IMR-90 (cell line): ENCODE results near the gene LGALS9. TPM values are rescaled to one million over a fixed set of nuclear protein-coding genes. Genes with fewer than 3 reads are reported as not detected.

Experiments used
- ATAC-seq: fragments of 200-7000 bp; cut with Tn5 transposase; 2 replicates; pipeline ENCODE4 v1.9.1; 2020; ENCODE audit warnings: low read depth, mild to moderate bottlenecking, moderate library complexity
- BruUV-seq: library from RNA; stranded (reverse); fragments of 400-500 nt; replicated peaks from 2 replicates; lab custom pipeline; 2021; lab: Mats Ljungman, UMichigan
- CTCF ChIA-PET: fragments of 300-600 bp; formaldehyde crosslinking; extraction: SDS; loops from one replicate; lab custom pipeline; 2021; ENCODE audit warnings: antibody characterized with exemption; lab: Yijun Ruan, JAX
- POLR2A ChIA-PET: fragments of 300-600 bp; sonication (Branson Sonifier 250); formaldehyde crosslinking; loops from one replicate; lab custom pipeline; 2022; ENCODE audit warnings: antibody characterized with exemption; ENCODE audit not compliant: unreplicated experiment; lab: Charles Lee
- DNase-seq: peaks from one replicate; pipeline ENCODE4 v3.0.0; 2013
- H2AFZ ChIP-seq: replicated peaks from 2 replicates; pipeline ENCODE3; 2013; ENCODE audit warnings: low read length, mild to moderate bottlenecking; ENCODE audit not compliant: poor library complexity
- H2AK5ac ChIP-seq: 2 replicates; pipeline ENCODE4 v1.6.1; 2013; ENCODE audit warnings: low read depth, low read length, inconsistent platforms
- H2AK9ac ChIP-seq: replicated peaks from 2 replicates; pipeline ENCODE3; 2013; ENCODE audit warnings: mild to moderate bottlenecking, low read depth, low read length, moderate library complexity; ENCODE audit not compliant: poor library complexity
- H2BK120ac ChIP-seq: 2 replicates; pipeline ENCODE4 v1.6.1; 2013; ENCODE audit warnings: low read depth, low read length, inconsistent platforms
- H2BK15ac ChIP-seq: 3 replicates; pipeline ENCODE4 v1.6.1; 2013; ENCODE audit warnings: low read depth, low read length, inconsistent platforms
- H2BK20ac ChIP-seq: 2 replicates; pipeline ENCODE4 v1.6.1; 2013; ENCODE audit warnings: low read depth, mild to moderate bottlenecking, inconsistent platforms, low read length, moderate library complexity
- H2BK5ac ChIP-seq: 2 replicates; pipeline ENCODE4 v1.6.1; 2013; ENCODE audit warnings: mild to moderate bottlenecking, low read depth, low read length, inconsistent platforms; ENCODE audit not compliant: poor library complexity, severe bottlenecking
- H3K14ac ChIP-seq: replicated peaks from 2 replicates; pipeline ENCODE4 v1.6.1; 2013; ENCODE audit warnings: low read depth, low read length, inconsistent platforms
- H3K18ac ChIP-seq: 2 replicates; pipeline ENCODE4 v1.6.1; 2013; ENCODE audit warnings: low read depth, low read length, control low read depth
- H3K23ac ChIP-seq: 2 replicates; pipeline ENCODE4 v1.6.1; 2013; ENCODE audit warnings: low read depth, low read length, inconsistent platforms
- H3K27ac ChIP-seq: 2 replicates; pipeline ENCODE4 v1.5.1; 2013; ENCODE audit warnings: mild to moderate bottlenecking, control low read depth, low read length; ENCODE audit not compliant: insufficient read depth
- H3K27me3 ChIP-seq: 2 replicates; pipeline ENCODE4 v1.6.1; 2013; ENCODE audit warnings: low read length; ENCODE audit not compliant: control insufficient read depth, insufficient read depth
- H3K36me3 ChIP-seq: 2 replicates; pipeline ENCODE4 v1.6.1; 2013; ENCODE audit warnings: low read length, mixed read lengths; ENCODE audit not compliant: control insufficient read depth, insufficient read depth
- H3K4ac ChIP-seq: 2 replicates; pipeline ENCODE4 v1.6.1; 2013; ENCODE audit warnings: low read depth, low read length, inconsistent platforms
- H3K4me1 ChIP-seq: 2 replicates; pipeline ENCODE4 v1.6.1; 2013; ENCODE audit warnings: low read length, mixed read lengths; ENCODE audit not compliant: control insufficient read depth, insufficient read depth
- H3K4me2 ChIP-seq: 2 replicates; pipeline ENCODE4 v1.6.1; 2013; ENCODE audit warnings: low read depth, mild to moderate bottlenecking, control low read depth, low read length, moderate library complexity
- H3K4me3 ChIP-seq: 2 replicates; pipeline ENCODE4 v1.5.1; 2013; ENCODE audit warnings: low read depth, mild to moderate bottlenecking, control low read depth, low read length, moderate library complexity; ENCODE audit not compliant: insufficient read depth
- H3K56ac ChIP-seq: 2 replicates; pipeline ENCODE4 v1.6.1; 2013; ENCODE audit warnings: low read length, inconsistent platforms; ENCODE audit not compliant: insufficient read depth; ENCODE audit errors: extremely low read depth
- H3K79me1 ChIP-seq, 2 experiments: 2 replicates each; pipeline ENCODE4 v1.6.1; 2013; ENCODE audit warnings: low read length in 2 of 2, inconsistent platforms in 1 of 2, low read depth in 1 of 2
- H3K9ac ChIP-seq: 2 replicates; pipeline ENCODE4 v1.6.1; 2013; ENCODE audit warnings: low read depth, low read length, control low read depth
- H3K9me1 ChIP-seq: 2 replicates; pipeline ENCODE4 v1.6.1; 2013; ENCODE audit warnings: low read length, inconsistent platforms; ENCODE audit not compliant: insufficient read depth
- H3K9me3 ChIP-seq: 2 replicates; pipeline ENCODE4 v1.6.1; 2013; ENCODE audit warnings: low read length; ENCODE audit not compliant: control insufficient read depth, insufficient read depth
- H4K20me1 ChIP-seq: 2 replicates; pipeline ENCODE4 v1.6.1; 2013; ENCODE audit warnings: low read length, inconsistent platforms; ENCODE audit not compliant: insufficient read depth
- H4K5ac ChIP-seq: 2 replicates; pipeline ENCODE4 v1.6.1; 2013; ENCODE audit warnings: mild to moderate bottlenecking, low read depth, low read length, control low read depth
- H4K8ac ChIP-seq, 2 experiments: 2 replicates each; pipeline ENCODE4 v1.6.1; 2013; ENCODE audit warnings: low read depth in 2 of 2, low read length in 2 of 2, control low read depth in 1 of 2, inconsistent platforms in 1 of 2
- H4K91ac ChIP-seq: 2 replicates; pipeline ENCODE4 v1.6.1; 2013; ENCODE audit warnings: low read depth, low read length, inconsistent platforms; ENCODE audit not compliant: insufficient read depth
- BHLHE40 ChIP-seq: fragments of 150-350 bp; IDR thresholded peaks from 2 replicates; pipeline ENCODE4 v1.6.1; 2016; ENCODE audit warnings: mild to moderate bottlenecking, low read depth, low read length
- CEBPB ChIP-seq: IDR thresholded peaks from 2 replicates; pipeline ENCODE4 v1.6.1; 2012; ENCODE audit warnings: low read depth, low read length, improper control_type of control experiment
- CHD1 ChIP-seq: IDR thresholded peaks from 2 replicates; pipeline ENCODE4 v1.6.1; 2012; ENCODE audit warnings: low read depth, low read length, improper control_type of control experiment
- FOS ChIP-seq: fragments of 150-350 bp; IDR thresholded peaks from 2 replicates; pipeline ENCODE4 v1.6.1; 2016; ENCODE audit warnings: low read depth, low read length
- MAFK ChIP-seq: IDR thresholded peaks from 2 replicates; pipeline ENCODE4 v1.6.1; 2012; ENCODE audit warnings: low read depth, low read length, improper control_type of control experiment
- MXI1 ChIP-seq: IDR thresholded peaks from 2 replicates; pipeline ENCODE4 v1.6.1; 2012; ENCODE audit warnings: low read depth, mild to moderate bottlenecking, low read length, moderate library complexity, borderline replicate concordance
- POLR2A ChIP-seq: IDR thresholded peaks from 2 replicates; pipeline ENCODE4 v1.6.1; 2012; ENCODE audit warnings: mild to moderate bottlenecking, low read depth, low read length
- RAD21 ChIP-seq: IDR thresholded peaks from 2 replicates; pipeline ENCODE4 v1.6.1; 2012; ENCODE audit warnings: low read length, improper control_type of control experiment
- RFX5 ChIP-seq: IDR thresholded peaks from 2 replicates; pipeline ENCODE4 v1.8.0; 2012; ENCODE audit warnings: low read depth, mild to moderate bottlenecking, low read length, moderate library complexity
- SMC3 ChIP-seq: fragments of 150-350 bp; IDR thresholded peaks from 2 replicates; pipeline ENCODE4 v1.6.1; 2016; ENCODE audit warnings: low read depth, mild to moderate bottlenecking, antibody characterized with exemption, low read length, moderate library complexity
- WGBS, 2 experiments: methylation state at CpG; one replicate each; pipeline versions ENCODE4 v1.1.5 to v1.1.7; 2013; ENCODE audit warnings: missing lambda C conversion rate in 2 of 2; ENCODE audit not compliant: insufficient read length in 1 of 2; ENCODE audit errors: extremely low coverage in 2 of 2; 5-methylcytosine and 5-hydroxymethylcytosine counted together
- dilution Hi-C: fragments of 300-500 bp; cut with HindIII; formaldehyde crosslinking; loops from one replicate; pipeline ENCODE4 v1.14.3; 2018; ENCODE audit warnings: low sequenced_read_pairs; ENCODE audit not compliant: unreplicated experiment
- in situ Hi-C: fragments of 300-500 bp; cut with MboI; formaldehyde crosslinking; loops from 3 replicates; pipeline ENCODE4 v1.14.3; 2019; ENCODE audit warnings: low sequenced_read_pairs, inconsistent platforms, mixed read lengths
- intact Hi-C: fragments of 100-400 bp; cut with micrococcal nuclease; formaldehyde crosslinking; loops from 2 replicates; pipeline ENCODE4 v1.10.0; 2022
- polyA plus RNA-seq, 3 experiments: library from polyadenylated mRNA; depleted of rRNA; stranded (reverse); fragments of >200 nt; gene quantifications; 2 replicates each; pipeline ENCODE4 v1.2.3, GENCODE V29; 2012; ENCODE audit warnings: low replicate concordance in 1 of 3
- total RNA-seq: library from RNA; depleted of rRNA; stranded (reverse); fragments of >200 nt; gene quantifications from 2 replicates; pipeline ENCODE4 v1.2.3, GENCODE V29; 2012
- TF ChIP-seq, protein P1 (sequence below): fragments of 150-350 bp; IDR thresholded peaks from 2 replicates; pipeline ENCODE4 v1.6.1; 2017; ENCODE audit warnings: mild to moderate bottlenecking, antibody characterized with exemption, low read length, low read depth
- TF ChIP-seq, protein P2 (sequence below): fragments of 150-350 bp; IDR thresholded peaks from 2 replicates; pipeline ENCODE4 v1.6.1; 2016; ENCODE audit warnings: low read depth, mild to moderate bottlenecking, low read length, moderate library complexity, borderline replicate concordance

The LGALS9 gene
- total and polyA plus RNA-seq, 2 of the 4 experiments (the other 2 are of a cell fraction): 0.54 to 2.5 TPM

DNA sequence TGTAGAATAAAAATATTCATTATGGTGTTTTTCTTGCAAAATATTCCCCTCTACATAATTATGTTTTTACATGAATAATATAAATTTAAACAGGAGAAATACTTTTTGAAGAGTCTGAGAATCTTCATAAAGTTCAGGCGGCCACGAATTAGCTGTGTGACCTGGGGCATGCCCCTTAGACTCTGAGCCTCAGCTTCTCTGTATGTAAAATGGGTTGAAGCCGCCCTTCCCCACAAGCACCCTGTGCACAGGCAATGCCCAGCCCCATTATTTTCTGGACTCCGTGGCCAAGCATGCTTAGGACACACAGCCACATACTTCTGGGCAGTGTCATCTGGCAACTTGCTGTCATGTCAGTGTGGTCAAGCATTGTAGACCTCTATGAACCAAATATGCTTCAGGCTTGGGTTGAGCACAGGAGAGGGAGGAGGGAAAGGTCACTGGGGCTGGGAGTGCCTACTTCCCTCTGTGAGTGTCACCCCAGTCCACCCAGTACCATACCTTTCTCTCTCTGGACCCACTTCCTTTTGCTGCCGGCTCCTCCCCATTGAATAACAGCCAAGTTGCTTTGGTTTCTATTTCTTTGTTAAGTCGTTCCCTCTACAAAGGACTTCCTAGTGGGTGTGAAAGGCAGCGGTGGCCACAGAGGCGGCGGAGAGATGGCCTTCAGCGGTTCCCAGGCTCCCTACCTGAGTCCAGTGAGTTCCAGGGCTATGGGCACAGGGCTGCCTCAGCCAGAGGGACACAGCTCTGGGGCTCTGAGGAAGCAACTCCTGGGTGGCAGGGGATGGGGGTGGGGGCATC lies at the start of gene LGALS9 (continued):
- TF ChIP-seq, protein P1, sequence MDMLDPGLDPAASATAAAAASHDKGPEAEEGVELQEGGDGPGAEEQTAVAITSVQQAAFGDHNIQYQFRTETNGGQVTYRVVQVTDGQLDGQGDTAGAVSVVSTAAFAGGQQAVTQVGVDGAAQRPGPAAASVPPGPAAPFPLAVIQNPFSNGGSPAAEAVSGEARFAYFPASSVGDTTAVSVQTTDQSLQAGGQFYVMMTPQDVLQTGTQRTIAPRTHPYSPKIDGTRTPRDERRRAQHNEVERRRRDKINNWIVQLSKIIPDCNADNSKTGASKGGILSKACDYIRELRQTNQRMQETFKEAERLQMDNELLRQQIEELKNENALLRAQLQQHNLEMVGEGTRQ: no peak
- TF ChIP-seq MAFK: no peak
- TF ChIP-seq CEBPB: no peak
- TF ChIP-seq POLR2A: no peak

DNA sequence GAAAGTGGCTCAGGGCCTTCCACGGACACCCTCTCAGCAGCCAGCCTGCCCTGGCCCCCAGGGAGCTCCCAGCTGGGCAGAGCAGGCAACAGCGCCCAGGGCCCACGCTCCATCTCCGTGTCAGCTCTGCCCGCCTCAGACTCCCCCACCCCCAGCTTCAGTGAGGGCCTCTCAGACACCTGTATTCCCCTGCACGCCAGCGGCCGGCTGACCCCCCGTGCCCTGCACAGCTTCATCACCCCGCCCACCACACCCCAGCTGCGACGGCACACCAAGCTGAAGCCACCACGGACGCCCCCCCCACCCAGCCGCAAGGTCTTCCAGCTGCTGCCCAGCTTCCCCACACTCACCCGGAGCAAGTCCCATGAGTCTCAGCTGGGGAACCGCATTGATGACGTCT lies 48.3 kb upstream of the LGALS9 start:
- no peak overlapping the region for H3K4me3 ChIP-seq
- ChIA-PET CTCF (no interaction called here), POLR2A (no interaction called here)
- no peak overlapping the region for H2AFZ ChIP-seq
- H2AK5ac ChIP-seq: no peak overlapping the region
- H4K8ac ChIP-seq: no peak overlapping the region
- in situ Hi-C loops (no loop called here), intact Hi-C loops (no loop called here), dilution Hi-C loops (no loop called here)
- H4K5ac ChIP-seq: no peak overlapping the region
- peaks cover 31 to 87% of the 10 kb centered on the region in 2 experiments for H3K79me1 ChIP-seq
- no peak overlapping the region for H2BK20ac ChIP-seq
- no peak overlapping the region for H2AK9ac ChIP-seq
- peaks cover 47% of the 10 kb centered on the region for H3K9me1 ChIP-seq
- H3K18ac ChIP-seq: no peak overlapping the region
- no peak overlapping the region for H3K9ac ChIP-seq
- H2BK120ac ChIP-seq: no peak overlapping the region
- no peak overlapping the region for H3K4me2 ChIP-seq
- no peak overlapping the region for H3K4ac ChIP-seq
- peaks cover 51% of the 10 kb centered on the region for H3K36me3 ChIP-seq
- no peak overlapping the region for H2BK5ac ChIP-seq
- 90% methylated on average over 4 of the region's 18 CpGs; no CpG with 5 or more reads in 1 of the 2 experiments for WGBS, 2 experiments
- H2BK15ac ChIP-seq: no peak overlapping the region
- H4K91ac ChIP-seq: no peak overlapping the region
- no peak overlapping the region for H3K27ac ChIP-seq
- no peaks in the 10 kb centered on the region for H3K27me3 ChIP-seq
- DNase-seq (no peak), ATAC-seq (no peak)
- BruUV-seq: no TSS peak
- H3K56ac ChIP-seq: no peak overlapping the region
- no peaks in the 10 kb centered on the region; the same call in none of the 2 replicates for H4K20me1 ChIP-seq
- no peak overlapping the region for H3K14ac ChIP-seq
- H3K4me1 ChIP-seq: peaks cover 39% of the 10 kb centered on the region
- H3K23ac ChIP-seq: no peak overlapping the region
- no peaks in the 10 kb centered on the region for H3K9me3 ChIP-seq
- TF ChIP-seq SMC3: no peak
- TF ChIP-seq CEBPB: no peak
- no peak for TF ChIP-seq RFX5
- no peak for TF ChIP-seq CHD1
- no peak for TF ChIP-seq BHLHE40
- TF ChIP-seq RAD21: no peak
- TF ChIP-seq, protein P2, sequence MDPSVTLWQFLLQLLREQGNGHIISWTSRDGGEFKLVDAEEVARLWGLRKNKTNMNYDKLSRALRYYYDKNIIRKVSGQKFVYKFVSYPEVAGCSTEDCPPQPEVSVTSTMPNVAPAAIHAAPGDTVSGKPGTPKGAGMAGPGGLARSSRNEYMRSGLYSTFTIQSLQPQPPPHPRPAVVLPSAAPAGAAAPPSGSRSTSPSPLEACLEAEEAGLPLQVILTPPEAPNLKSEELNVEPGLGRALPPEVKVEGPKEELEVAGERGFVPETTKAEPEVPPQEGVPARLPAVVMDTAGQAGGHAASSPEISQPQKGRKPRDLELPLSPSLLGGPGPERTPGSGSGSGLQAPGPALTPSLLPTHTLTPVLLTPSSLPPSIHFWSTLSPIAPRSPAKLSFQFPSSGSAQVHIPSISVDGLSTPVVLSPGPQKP: no peak
- TF ChIP-seq, protein P1: no peak
- TF ChIP-seq FOS: no peak
- TF ChIP-seq MXI1: no peak
- no peak for TF ChIP-seq MAFK
